Rectal smooth muscle tissue (tissue), 1 donor: ENCODE measurements around the gene OSBP2.

Experiments used
- H3K27ac ChIP-seq: one replicate; pipeline ENCODE4 v1.7.0; 2013; ENCODE audit warnings: low read depth, low read length, inconsistent platforms
- H3K27me3 ChIP-seq: one replicate; pipeline ENCODE4 v1.7.0; 2013; ENCODE audit warnings: low read length; ENCODE audit not compliant: control insufficient read depth, insufficient read depth
- H3K36me3 ChIP-seq: one replicate; pipeline ENCODE4 v1.7.0; 2013; ENCODE audit warnings: low read length; ENCODE audit not compliant: control insufficient read depth, insufficient read depth
- H3K4me1 ChIP-seq: one replicate; pipeline ENCODE4 v1.7.0; 2013; ENCODE audit warnings: low read length; ENCODE audit not compliant: control insufficient read depth, insufficient read depth
- H3K4me3 ChIP-seq: one replicate; pipeline ENCODE4 v1.7.0; 2013; ENCODE audit warnings: low read length
- H3K9ac ChIP-seq: one replicate; pipeline ENCODE4 v1.7.0; 2013; ENCODE audit warnings: low read length

The OSBP2 gene

DNA sequence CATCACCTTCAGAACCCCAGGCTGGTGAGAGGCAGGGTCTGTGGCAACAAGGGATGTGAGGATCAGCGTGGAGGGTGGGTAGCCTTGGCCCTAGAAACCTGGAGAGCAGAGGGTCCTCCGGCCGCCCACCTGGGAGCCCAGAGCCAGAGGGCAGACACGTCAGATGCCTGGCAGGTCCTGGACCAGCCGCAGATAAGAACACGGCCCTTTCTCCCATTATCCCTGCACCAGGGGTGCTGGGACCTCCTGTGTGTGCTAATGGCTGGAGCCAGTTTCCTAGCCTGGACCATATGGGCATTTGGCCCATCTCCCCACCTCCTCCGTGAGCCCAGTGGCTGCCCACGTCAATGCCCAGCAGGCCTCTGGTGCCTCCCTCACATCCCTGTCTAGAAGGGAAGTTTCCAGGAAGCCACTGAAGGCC lies 185.5 kb downstream of the OSBP2 start:
- no peak overlapping the region for H3K9ac ChIP-seq
- no peak overlapping the region for H3K4me3 ChIP-seq
- H3K36me3 ChIP-seq: no peaks in the 10 kb centered on the region
- H3K27ac ChIP-seq: no peak overlapping the region
- no peaks in the 10 kb centered on the region for H3K27me3 ChIP-seq
- H3K4me1 ChIP-seq: no peaks in the 10 kb centered on the region

DNA sequence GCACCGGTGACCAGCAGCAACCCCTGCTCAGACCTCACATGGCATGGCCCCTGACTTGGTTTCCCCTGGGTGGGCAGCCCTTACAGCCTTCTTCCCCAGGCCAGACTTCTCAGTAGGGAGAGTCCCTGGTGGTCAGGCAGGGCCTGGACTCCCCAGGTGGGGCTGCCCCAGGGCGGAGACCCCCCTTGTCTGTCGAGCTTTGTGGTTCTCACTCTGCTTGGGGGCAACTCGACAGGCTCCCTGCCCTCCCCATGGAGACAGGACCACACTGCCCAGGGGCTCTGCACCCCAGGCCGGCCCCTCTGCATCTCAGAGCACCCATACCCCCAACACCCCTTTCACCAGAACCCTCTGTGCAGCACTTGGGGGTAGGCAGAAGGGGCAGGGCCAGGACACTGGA lies 186.2 kb downstream of the OSBP2 start:
- H3K27ac ChIP-seq: no peak overlapping the region
- no peaks in the 10 kb centered on the region for H3K36me3 ChIP-seq
- no peaks in the 10 kb centered on the region for H3K4me1 ChIP-seq
- H3K4me3 ChIP-seq: no peak overlapping the region
- no peak overlapping the region for H3K9ac ChIP-seq
- no peaks in the 10 kb centered on the region for H3K27me3 ChIP-seq

DNA sequence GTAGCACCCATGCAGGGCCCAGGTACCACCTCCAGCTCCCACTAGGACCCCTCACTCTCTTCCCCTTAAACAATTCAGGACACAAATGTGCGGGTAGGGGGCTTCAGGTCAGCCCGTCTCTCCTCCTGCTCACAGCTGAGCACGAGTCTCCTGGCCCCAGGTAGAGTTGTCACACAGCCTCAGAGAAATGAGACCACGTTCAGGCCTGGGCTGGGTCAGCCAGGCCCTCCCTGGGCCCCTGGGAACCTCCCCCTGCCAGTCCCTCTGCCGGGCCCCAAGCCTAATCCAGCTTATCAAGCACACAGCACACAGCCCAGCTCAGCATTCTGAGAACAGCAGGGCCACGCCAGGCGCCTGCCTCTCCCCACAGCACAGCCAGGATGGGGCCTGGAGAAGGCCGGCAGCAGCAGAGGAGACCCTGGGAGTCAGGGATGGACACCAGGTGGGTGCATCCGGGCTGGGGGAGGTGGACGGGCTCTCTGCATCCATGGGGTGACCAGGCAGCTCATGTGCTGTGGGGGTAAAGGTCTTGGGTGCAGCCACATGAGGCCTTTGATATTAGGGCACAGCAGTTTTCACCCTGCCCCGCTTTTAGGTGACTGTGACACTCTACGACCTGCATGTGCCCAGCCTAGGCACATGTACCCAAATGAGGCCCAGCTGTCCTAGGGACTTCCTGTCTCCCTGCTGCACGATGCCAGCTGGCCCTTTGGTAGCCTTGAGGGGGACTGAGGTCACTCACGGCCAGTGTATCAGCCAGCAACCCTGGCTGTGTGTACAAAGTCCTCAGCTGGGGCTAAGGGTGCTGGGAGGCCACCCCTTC lies 186.9 kb downstream of the OSBP2 start:
- Histone ChIP-seq H3K36me3 (no peaks in the 10 kb centered on the region), H3K9ac (no peak overlapping the region), H3K27ac (no peak overlapping the region), H3K4me1 (no peaks in the 10 kb centered on the region), H3K27me3 (no peaks in the 10 kb centered on the region), H3K4me3 (no peak overlapping the region)

GRCh38 chr22:30882184-30882717 lies 187.6 kb downstream of the OSBP2 start:
- no peak overlapping the region for H3K9ac ChIP-seq
- H3K27me3 ChIP-seq: no peaks in the 10 kb centered on the region
- H3K27ac ChIP-seq: no peak overlapping the region
- H3K4me3 ChIP-seq: no peak overlapping the region
- no peaks in the 10 kb centered on the region for H3K4me1 ChIP-seq
- H3K36me3 ChIP-seq: no peaks in the 10 kb centered on the region

- Histone ChIP-seq H3K4me3 (no peak overlapping the region), H3K4me1 (no peaks in the 10 kb centered on the region), H3K27ac (no peak overlapping the region), H3K9ac (no peak overlapping the region), H3K27me3 (no peaks in the 10 kb centered on the region), H3K36me3 (no peaks in the 10 kb centered on the region)
Observed at GRCh38 chr22:30882974-30883533, 188.4 kb downstream of the OSBP2 start.

DNA sequence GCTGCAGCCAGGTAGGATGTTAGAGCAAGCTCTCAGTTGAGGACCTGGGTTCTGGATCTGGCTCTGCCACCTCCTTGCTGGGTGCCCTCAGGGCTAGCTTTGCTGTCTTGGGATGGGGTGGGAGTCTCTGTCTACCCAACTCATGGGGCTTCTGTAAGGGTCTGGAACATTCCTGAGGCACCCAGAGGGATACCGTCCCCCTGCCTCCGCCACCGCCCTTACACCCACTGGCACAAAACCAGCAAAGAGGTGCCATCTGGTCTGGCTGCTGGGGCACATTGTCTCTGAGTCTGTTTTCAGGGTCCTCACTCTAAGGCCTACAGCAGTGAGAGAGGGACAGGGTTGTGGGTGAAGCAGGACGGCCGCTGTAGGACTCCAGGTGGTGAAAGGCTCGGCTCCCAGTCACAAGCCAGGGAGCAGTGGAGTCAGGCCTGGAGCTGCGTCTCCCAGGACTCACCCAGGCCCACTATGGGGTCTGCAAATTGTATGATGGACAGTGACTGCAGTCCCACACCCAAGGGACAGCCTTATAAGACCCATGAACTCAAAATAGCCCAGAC lies 189.0 kb downstream of the OSBP2 start:
- no peak overlapping the region for H3K27ac ChIP-seq
- no peak overlapping the region for H3K4me3 ChIP-seq
- no peaks in the 10 kb centered on the region for H3K4me1 ChIP-seq
- no peak overlapping the region for H3K9ac ChIP-seq
- no peaks in the 10 kb centered on the region for H3K27me3 ChIP-seq
- H3K36me3 ChIP-seq: no peaks in the 10 kb centered on the region

GRCh38 chr22:30884211-30885000 lies 189.7 kb downstream of the OSBP2 start:
- Histone ChIP-seq H3K9ac (no peak overlapping the region), H3K27me3 (no peaks in the 10 kb centered on the region), H3K4me1 (no peaks in the 10 kb centered on the region), H3K4me3 (no peak overlapping the region), H3K27ac (no peak overlapping the region), H3K36me3 (no peaks in the 10 kb centered on the region)

- no peaks in the 10 kb centered on the region for H3K4me1 ChIP-seq
- no peak overlapping the region for H3K4me3 ChIP-seq
- no peaks in the 10 kb centered on the region for H3K36me3 ChIP-seq
- H3K27me3 ChIP-seq: no peaks in the 10 kb centered on the region
- no peak overlapping the region for H3K9ac ChIP-seq
- no peak overlapping the region for H3K27ac ChIP-seq
Observed at GRCh38 chr22:30885001-30885366, 190.3 kb downstream of the OSBP2 start.

- H3K27ac ChIP-seq: no peak overlapping the region
- H3K4me1 ChIP-seq: no peaks in the 10 kb centered on the region
- H3K27me3 ChIP-seq: no peaks in the 10 kb centered on the region
- no peak overlapping the region for H3K9ac ChIP-seq
- no peaks in the 10 kb centered on the region for H3K36me3 ChIP-seq
- H3K4me3 ChIP-seq: no peak overlapping the region
Observed at GRCh38 chr22:30885591-30885990, 190.9 kb downstream of the OSBP2 start.

- Histone ChIP-seq H3K4me3 (no peak overlapping the region), H3K27me3 (no peaks in the 10 kb centered on the region), H3K9ac (no peak overlapping the region), H3K4me1 (no peaks in the 10 kb centered on the region), H3K36me3 (no peaks in the 10 kb centered on the region), H3K27ac (no peak overlapping the region)
Observed at GRCh38 chr22:30887453-30887852, 192.8 kb downstream of the OSBP2 start.

DNA sequence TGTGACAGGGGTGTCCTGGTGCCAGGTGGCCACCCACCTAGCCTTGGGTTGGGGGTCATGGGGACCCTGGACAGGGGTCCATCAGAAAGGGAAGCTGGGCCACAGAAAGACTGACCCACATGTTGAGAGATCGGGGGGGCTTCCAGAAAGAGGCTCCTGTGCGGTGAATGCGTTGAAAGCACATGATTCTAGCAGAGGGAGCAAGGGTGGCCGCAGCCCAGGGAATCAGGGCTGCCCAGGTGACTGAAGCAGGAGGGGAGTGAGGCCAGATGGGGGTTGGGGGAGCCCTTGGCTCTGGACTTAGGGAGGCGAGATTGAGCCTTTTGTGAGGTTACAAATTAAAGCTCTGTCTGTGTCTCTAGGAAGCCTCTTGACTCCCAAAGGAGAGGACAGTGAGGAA lies 193.2 kb downstream of the OSBP2 start:
- Histone ChIP-seq H3K9ac (no peak overlapping the region), H3K27ac (no peak overlapping the region)

GRCh38 chr22:30889268-30889995 lies 194.8 kb downstream of the OSBP2 start:
- Histone ChIP-seq H3K36me3 (no peaks in the 10 kb centered on the region), H3K9ac (no peak overlapping the region), H3K4me3 (no peak overlapping the region), H3K27ac (no peak overlapping the region), H3K27me3 (no peaks in the 10 kb centered on the region), H3K4me1 (no peaks in the 10 kb centered on the region)

More for the DNA sequence above, 193.2 kb downstream of the OSBP2 start:
- Histone ChIP-seq H3K4me3 (no peak overlapping the region), H3K4me1 (no peaks in the 10 kb centered on the region), H3K36me3 (no peaks in the 10 kb centered on the region), H3K27me3 (no peaks in the 10 kb centered on the region)
